Measurements from ENCODE around the gene KIF1A.

DNA sequence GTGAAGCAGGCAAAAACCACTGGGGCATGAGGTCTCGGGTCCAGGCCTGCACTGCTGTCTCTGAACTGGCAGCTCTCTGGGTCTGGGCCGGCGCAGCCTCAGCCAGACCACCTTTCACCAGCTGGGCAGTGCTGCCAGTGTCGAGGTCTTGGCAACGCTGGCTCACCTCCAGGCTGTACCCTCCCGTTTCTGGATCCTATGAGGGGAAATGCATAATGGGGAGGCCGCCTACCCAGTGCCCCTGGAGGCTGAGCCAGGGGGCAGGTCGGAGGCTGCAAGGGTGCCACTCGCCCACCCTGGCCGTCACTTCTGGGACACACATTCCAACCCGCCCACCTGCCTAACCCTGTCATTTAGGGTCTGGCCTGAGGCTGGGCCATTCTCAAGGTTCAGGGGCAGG is 24.6 kb downstream of the KIF1A start:
- TF ChIP-seq CTCF (IDR thresholded peaks at IDR 0.05; ENCODE audit: poor library complexity) = no peak
- no peak for TF ChIP-seq EZH2 (IDR thresholded peaks at IDR 0.05; ENCODE audit: borderline replicate concordance)

Data from hepatocyte (in vitro differentiated cells).